ENCODE data around the gene FGF16.

DNA sequence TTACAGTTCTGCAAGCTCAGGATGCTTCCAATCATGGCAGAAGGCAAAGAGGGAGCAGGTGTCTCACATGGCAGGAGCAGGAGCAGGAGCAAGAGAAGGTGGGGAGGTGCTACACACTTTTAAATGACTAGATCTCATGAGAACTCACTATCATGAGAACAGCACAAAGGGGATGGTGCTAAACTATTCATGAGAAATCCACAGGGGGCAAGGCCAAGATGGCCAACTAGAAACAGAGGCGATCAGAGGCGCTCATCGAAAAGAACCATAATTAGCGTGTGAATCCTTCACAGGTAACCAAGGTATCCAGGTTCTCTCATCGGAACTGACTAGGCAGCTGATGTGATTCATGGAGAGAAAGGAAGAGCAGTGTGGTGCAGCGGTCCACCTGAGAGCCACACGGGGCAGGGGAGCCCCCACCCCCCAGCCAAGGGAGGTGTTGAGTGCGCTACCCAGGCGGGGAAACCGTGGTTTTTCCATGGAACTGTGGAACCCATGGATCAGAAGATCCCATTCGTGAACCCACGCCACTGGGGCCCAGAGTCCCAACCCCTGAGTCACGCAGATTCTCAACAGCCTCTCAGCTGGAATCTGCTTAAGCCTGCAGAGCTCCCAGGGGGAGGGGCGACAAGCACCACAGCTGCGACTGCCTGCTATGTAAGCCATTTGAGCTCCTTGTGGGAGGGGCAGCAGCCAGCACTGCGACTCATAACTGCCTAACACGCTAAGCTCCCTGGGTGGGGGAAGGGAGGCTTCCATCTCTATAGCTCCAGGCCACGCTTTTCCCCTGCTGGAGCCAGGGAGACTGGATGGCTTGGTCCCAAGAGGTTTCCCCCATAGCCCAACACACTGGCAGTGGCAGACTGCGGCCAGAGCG lies 46.7 kb downstream of the FGF16 start:
- TF ChIP-seq POLR2AphosphoS5 (IDR thresholded peaks at IDR 0.05; ENCODE audit: low read depth, low read length) (no peak), NRF1 (IDR thresholded peaks at IDR 0.05; ENCODE audit: low read depth, low read length) (no peak), CTCF (IDR thresholded peaks at IDR 0.05) (no peak), REST (IDR thresholded peaks at IDR 0.05; ENCODE audit: low read depth, low read length) (no peak), RFX5 (IDR thresholded peaks at IDR 0.05; ENCODE audit: low read length) (no peak), YY1 (IDR thresholded peaks at IDR 0.05; ENCODE audit: low read depth) (no peak), NFIC (IDR thresholded peaks at IDR 0.05; ENCODE audit: borderline replicate concordance) (no peak), EP300 (IDR thresholded peaks at IDR 0.05; ENCODE audit: borderline replicate concordance in 1 of 2, low read depth in 1 of 2, low read length in 1 of 2) (no peak), TAF1 (IDR thresholded peaks at IDR 0.05; ENCODE audit: borderline replicate concordance, low read depth, low read length) (no peak)
